TTC549 (cell line): ENCODE results near the gene RRH.
"Not testable (repeated sequence)": the region's sequence is repeated elsewhere in the genome, so short reads cannot be mapped to it uniquely, and the experiment has no call there.

Experiments used
- FAIRE-seq: peaks from 2 replicates; lab custom pipeline; 2012; peaks lifted over from hg19 to GRCh38; lab: Jason Lieb, UNC

The RRH gene

GRCh38 chr4:109827672-109828071 is at the start of gene RRH:
TSS of gene RRH (plus strand) at chr4:109827972. CDS start at chr4:109828028, 56 bp downstream.
- no peak for FAIRE-seq

GRCh38 chr4:109782092-109782491 is 45.7 kb upstream of the RRH start:
- FAIRE-seq, result not testable (repeated sequence)

GRCh38 chr4:109786846-109787245 is 40.9 kb upstream of the RRH start:
- FAIRE-seq, result no peak

- no peak for FAIRE-seq
These were observed 40.0 kb upstream of the RRH start for GRCh38 chr4:109787807-109788206.

- no peak for FAIRE-seq
These were observed 32.7 kb upstream of the RRH start for GRCh38 chr4:109795059-109795458.

GRCh38 chr4:109798866-109799265 is 28.9 kb upstream of the RRH start:
- FAIRE-seq, result no peak

GRCh38 chr4:109801099-109801789 is 26.5 kb upstream of the RRH start:
- no peak for FAIRE-seq

GRCh38 chr4:109801895-109802319 is 25.9 kb upstream of the RRH start, which contains the start of gene CFI:
TSS of gene CFI (minus strand) at chr4:109801999. CDS start at chr4:109801971, 28 bp downstream.
- no peak for FAIRE-seq

GRCh38 chr4:109803924-109804571 is 23.7 kb upstream of the RRH start:
- no peak for FAIRE-seq

GRCh38 chr4:109809655-109810054 is 18.1 kb upstream of the RRH start:
- FAIRE-seq, result no peak

GRCh38 chr4:109810552-109811387 is 17.0 kb upstream of the RRH start:
- no peak for FAIRE-seq

- FAIRE-seq, result no peak
These were observed 16.1 kb upstream of the RRH start for GRCh38 chr4:109811707-109812106.

GRCh38 chr4:109815151-109816081 is 12.4 kb upstream of the RRH start, which contains the start of gene GAR1:
TSS of gene GAR1 (plus strand) at chr4:109815762. CDS start at chr4:109816165, 403 bp downstream.
- FAIRE-seq, result peak; percentile 89

- FAIRE-seq, result no peak
These were observed 11.7 kb upstream of the RRH start for GRCh38 chr4:109816082-109816442.

- FAIRE-seq, result no peak
These were observed 10.9 kb upstream of the RRH start for GRCh38 chr4:109816894-109817293.

- FAIRE-seq, result no peak
These were observed 9.5 kb upstream of the RRH start for GRCh38 chr4:109818268-109818667.

- FAIRE-seq, result no peak
These were observed 7.2 kb upstream of the RRH start for GRCh38 chr4:109820563-109820962.

- FAIRE-seq, result no peak
These were observed 6.6 kb upstream of the RRH start for GRCh38 chr4:109821185-109821584.

- peak; percentile 82 for FAIRE-seq
These were observed 1.1 kb upstream of the RRH start for GRCh38 chr4:109826719-109827118.

- FAIRE-seq, result no peak
These were observed 6.0 kb downstream of the RRH start for GRCh38 chr4:109833756-109834155.

- FAIRE-seq, result no peak
These were observed 9.2 kb downstream of the RRH start for GRCh38 chr4:109836985-109837384.
